Placental epithelial cell (primary cell): ENCODE results near the gene RAD18. TPM values are rescaled to one million over a fixed set of nuclear protein-coding genes. Genes with fewer than 3 reads are reported as not detected.

ENCODE experiments used
- small RNA-seq: library from RNA; depleted of rRNA; stranded (forward); fragments of <200 nt; gene quantifications from one replicate; pipeline ENCODE3, GENCODE V24; 2012
- total RNA-seq: library from RNA; depleted of rRNA; stranded (reverse); fragments of >200 nt; gene quantifications from 2 replicates; pipeline ENCODE4 v1.2.3, GENCODE V29; 2012

Gene RAD18, protein sequence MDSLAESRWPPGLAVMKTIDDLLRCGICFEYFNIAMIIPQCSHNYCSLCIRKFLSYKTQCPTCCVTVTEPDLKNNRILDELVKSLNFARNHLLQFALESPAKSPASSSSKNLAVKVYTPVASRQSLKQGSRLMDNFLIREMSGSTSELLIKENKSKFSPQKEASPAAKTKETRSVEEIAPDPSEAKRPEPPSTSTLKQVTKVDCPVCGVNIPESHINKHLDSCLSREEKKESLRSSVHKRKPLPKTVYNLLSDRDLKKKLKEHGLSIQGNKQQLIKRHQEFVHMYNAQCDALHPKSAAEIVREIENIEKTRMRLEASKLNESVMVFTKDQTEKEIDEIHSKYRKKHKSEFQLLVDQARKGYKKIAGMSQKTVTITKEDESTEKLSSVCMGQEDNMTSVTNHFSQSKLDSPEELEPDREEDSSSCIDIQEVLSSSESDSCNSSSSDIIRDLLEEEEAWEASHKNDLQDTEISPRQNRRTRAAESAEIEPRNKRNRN
- 8.2 and 18.2 TPM in 2 replicates for total RNA-seq

GRCh38 chr3:8963137-8963853 lies at the start of gene RAD18:
RAD18 (minus strand) TSS chr3:8963472; CDS start chr3:8963385, 87 bp downstream.

Small RNAs within 50 kb of the gene (small RNA-seq; reads per million reads assigned to genes)
- gene RF00416, result not detected

Other genes with a start within 250 kb of the RAD18 start
- gene CAV3, start 229.7 kb downstream of the RAD18 start, total RNA-seq, result not detected in 2 replicates
- gene OXTR, start 193.9 kb downstream of the RAD18 start, total RNA-seq, result 5.5 and 81.4 TPM in 2 replicates